DMS 273 (cell line): ENCODE data around the gene NHSL1.
A peak's percentile ranks its signal among the peaks of the same experiment; 100 is the strongest.
"Not testable (repeated sequence)": the region's sequence is repeated elsewhere in the genome, so short reads cannot be mapped to it uniquely, and the experiment has no call there.

ENCODE experiments used
- DNase-seq: peaks from one replicate; lab custom pipeline; 2025; ENCODE audit not compliant: unreplicated experiment; lab: John Stamatoyannopoulos, UW

NHSL1 gene

GRCh38 chr6:138430361-138431145 is 68.7 kb downstream of the NHSL1 start:
- no peak for DNase-seq

- no peak for DNase-seq
Measured at GRCh38 chr6:138429761-138430160, 69.5 kb downstream of the NHSL1 start.

GRCh38 chr6:138428944-138429598 is 70.2 kb downstream of the NHSL1 start:
- peak; percentile 67 for DNase-seq

- no peak for DNase-seq
Measured at GRCh38 chr6:138427701-138428100, 71.6 kb downstream of the NHSL1 start.

- no peak for DNase-seq
Measured at GRCh38 chr6:138426500-138427123, 72.7 kb downstream of the NHSL1 start.

GRCh38 chr6:138425256-138425655 is 74.0 kb downstream of the NHSL1 start:
- DNase-seq: not testable (repeated sequence)

GRCh38 chr6:138424004-138424904 is 75.0 kb downstream of the NHSL1 start:
- DNase-seq: no peak

- DNase-seq: no peak
Measured at GRCh38 chr6:138422861-138423260, 76.4 kb downstream of the NHSL1 start.

- no peak for DNase-seq
Measured at GRCh38 chr6:138421608-138422007, 77.7 kb downstream of the NHSL1 start.

- no peak for DNase-seq
Measured at GRCh38 chr6:138421089-138421488, 78.2 kb downstream of the NHSL1 start.

- no peak for DNase-seq
Measured at GRCh38 chr6:138420356-138420755, 78.9 kb downstream of the NHSL1 start.

GRCh38 chr6:138419766-138420165 is 79.5 kb downstream of the NHSL1 start:
- no peak for DNase-seq

GRCh38 chr6:138418118-138418742 is 81.1 kb downstream of the NHSL1 start:
- no peak for DNase-seq

- no peak for DNase-seq
Measured at GRCh38 chr6:138417493-138418117, 81.7 kb downstream of the NHSL1 start.

GRCh38 chr6:138416206-138416605 is 83.1 kb downstream of the NHSL1 start:
- DNase-seq: no peak

- no peak for DNase-seq
Measured at GRCh38 chr6:138415125-138415524, 84.2 kb downstream of the NHSL1 start.

- no peak for DNase-seq
Measured at GRCh38 chr6:138410972-138411880, 88.1 kb downstream of the NHSL1 start.

GRCh38 chr6:138410048-138410735 is 89.1 kb downstream of the NHSL1 start:
- no peak for DNase-seq

GRCh38 chr6:138406443-138406842 is 92.9 kb downstream of the NHSL1 start:
- no peak for DNase-seq
